Heart right ventricle (tissue), 16 donors: ENCODE data around the gene RBM28. TPM values are rescaled to one million over a fixed set of nuclear protein-coding genes. Genes with fewer than 3 reads are reported as not detected.

ENCODE experiments used
- ATAC-seq, 8 donors: fragments of 200-7000 bp; cut with Tn5 transposase; one replicate each; pipeline ENCODE4 v1.9.1; 2020; ENCODE audit warnings: mild to moderate bottlenecking in 8 of 8, moderate library complexity in 8 of 8, moderate number of reproducible peaks in 1 of 8
- DNase-seq, 2 donors: peaks; one replicate each; pipeline ENCODE4 v3.0.0-alpha.2; 2020
- H3K27ac ChIP-seq, 10 donors: fragments of 200-600 bp; sonication (generic) in 2 of 10; one replicate each; pipeline versions ENCODE4 v1.5.0 to v1.8.0; 2020 to 2022; ENCODE audit warnings: mild to moderate bottlenecking in 3 of 10
- H3K27me3 ChIP-seq, 7 donors: fragments of 200-600 bp; one replicate each; pipeline ENCODE4 v1.8.0; 2021 to 2022; ENCODE audit warnings: mild to moderate bottlenecking in 2 of 7
- H3K36me3 ChIP-seq, 9 donors: fragments of 200-600 bp; sonication (generic) in 1 of 9; one replicate each; pipeline versions ENCODE4 v1.5.0 to v1.8.0; 2020 to 2022; ENCODE audit warnings: mild to moderate bottlenecking in 2 of 9
- H3K4me1 ChIP-seq, 9 donors: fragments of 200-600 bp; sonication (generic) in 1 of 9; one replicate each; pipeline versions ENCODE4 v1.5.0 to v1.8.0; 2020 to 2022; ENCODE audit warnings: mild to moderate bottlenecking in 4 of 9
- H3K4me3 ChIP-seq, 10 donors: fragments of 200-600 bp; sonication (generic) in 2 of 10; one replicate each; pipeline versions ENCODE4 v1.5.0 to v1.8.0; 2020 to 2022; ENCODE audit warnings: mild to moderate bottlenecking in 7 of 10, moderate library complexity in 2 of 10
- H3K9me3 ChIP-seq, 11 donors: fragments of 200-600 bp in 10 of 11; sonication (generic) in 2 of 11; one replicate each; pipeline versions ENCODE4 v1.5.0 to v1.8.0; 2013 to 2022; ENCODE audit warnings: mild to moderate bottlenecking in 2 of 11, control low read depth in 1 of 11, moderate library complexity in 1 of 11
- WGBS, 2 donors: extraction: QIAGEN DNeasy Blood & Tissue Kit; methylation state at CpG; one replicate each; pipeline ENCODE4 v1.1.7; 2013; ENCODE audit warnings: inconsistent platforms in 1 of 2; 5-methylcytosine and 5-hydroxymethylcytosine counted together
- intact Hi-C, 10 donors: fragments of 100-400 bp; cut with DNase I; formaldehyde crosslinking; loops; one replicate each; pipeline versions ENCODE4 v1.11.1 to v1.14.2; 2022
- polyA plus RNA-seq, 2 donors: library from polyadenylated mRNA; stranded (reverse); fragments of 200-250 nt; gene quantifications; one replicate each; pipeline ENCODE4 v1.2.3, GENCODE V29; 2013
- total RNA-seq, 10 donors: library from RNA; stranded (reverse); fragmentation: NEBNext Ultra II Directional in 3 of 10; extraction: Animal tissue kit (Norgen Biotek cat#: 25700) in 3 of 10; gene quantifications; one replicate each; pipeline versions ENCODE4 v1.2.1 to v1.2.4, GENCODE V29; 2021 to 2023
- TF ChIP-seq, protein P1 (sequence below), 9 donors: fragments of 200-600 bp; sonication (generic) in 2 of 9; IDR thresholded peaks; one replicate each; pipeline versions ENCODE4 v1.5.0 to v1.8.0; 2021 to 2022; ENCODE audit warnings: antibody characterized with exemption in 9 of 9, mild to moderate bottlenecking in 5 of 9, moderate library complexity in 1 of 9
- donor health status: Arrhythmogenic right ventricular cardiomyopathy.
- donor health status: ischemic (EF 13 %, LVEDD 7.1; RV severe dilation, severe dysfunction).
- donor health status: healthy with polysubstance abuse.
- donor health status: DM: no; HTN: yes; CAD: no.
- donor health status: DM: no; HTN: no; CAD: no.
- donor health status: ischemic (EF 25% LVEDD 6.9; RV normal size, moderate dysfunction).
- donor health status: ischemic (EF 25% LVEDD 5.7; RV mildly dilated, moderate dysfunction).
- donor health status: healthy.
- donor health status: DM: yes; HTN: yes; CAD: no.
- donor health status: Ischemic cardiomyopathy.
- donor health status: ischemic (EF 35%, LVEDD 5.7; RV mildly dilated, moderate dysfunction).
- donor health status: nonischemic (EF 11% LVEDD 7.7; RV severe dilation, severe dysfunction).
- donor health status: DM: yes; HTN: yes; CAD: no.
- donor health status: PGD.
- donor health status: ischemic (EF 29% LVEDD 5.4; RV normal size, mild dysfunction).
- donor health status: nonischemic (EF 23%, LVEDD 6.1; RV moderate dilation, normal function).

The RBM28 gene
- total and polyA plus RNA-seq, 12 donors: 16.6 to 96.9 (median 28.3) TPM

DNA sequence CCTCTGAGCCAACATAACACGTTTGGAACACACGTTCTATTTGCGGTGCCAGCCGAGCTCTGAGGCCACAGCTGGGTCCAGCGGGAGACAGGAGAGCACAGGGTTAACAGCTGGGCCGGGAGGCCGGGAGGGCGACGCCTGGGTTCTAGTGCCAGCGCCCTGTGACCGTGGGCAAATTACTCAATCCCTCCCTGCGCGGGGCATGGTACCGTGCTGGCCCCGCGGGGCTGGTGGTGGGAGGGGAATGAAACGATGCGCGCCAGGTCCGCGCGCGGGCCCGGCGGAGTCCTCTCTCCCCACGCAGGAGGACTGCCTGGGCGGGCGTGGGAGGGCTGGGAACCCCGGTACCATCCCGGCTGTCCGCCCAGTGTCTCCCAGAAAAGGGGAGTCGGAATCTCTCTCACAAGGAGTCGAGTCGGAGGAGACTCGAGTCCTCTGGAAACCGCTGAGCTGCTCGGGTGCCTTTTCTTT is 72.2 kb downstream of the RBM28 start:
- Histone ChIP-seq H3K36me3 (no peaks in the 10 kb centered on the region), H3K9me3 (no peaks in the 10 kb centered on the region), H3K4me3 (peak overlapping the region in 9 of 10 donors; percentile 24 to 55 (median 44)), H3K27ac (no peak overlapping the region), H3K27me3 (peaks cover 5 to 57% (median 52%) of the 10 kb centered on the region in 7 donors), H3K4me1 (peaks cover 5 to 30% (median 25%) of the 10 kb centered on the region in 9 donors)
- peak in 7 of 8 donors; percentile 9 to 42 (median 26) for ATAC-seq
- TF ChIP-seq, protein P1, sequence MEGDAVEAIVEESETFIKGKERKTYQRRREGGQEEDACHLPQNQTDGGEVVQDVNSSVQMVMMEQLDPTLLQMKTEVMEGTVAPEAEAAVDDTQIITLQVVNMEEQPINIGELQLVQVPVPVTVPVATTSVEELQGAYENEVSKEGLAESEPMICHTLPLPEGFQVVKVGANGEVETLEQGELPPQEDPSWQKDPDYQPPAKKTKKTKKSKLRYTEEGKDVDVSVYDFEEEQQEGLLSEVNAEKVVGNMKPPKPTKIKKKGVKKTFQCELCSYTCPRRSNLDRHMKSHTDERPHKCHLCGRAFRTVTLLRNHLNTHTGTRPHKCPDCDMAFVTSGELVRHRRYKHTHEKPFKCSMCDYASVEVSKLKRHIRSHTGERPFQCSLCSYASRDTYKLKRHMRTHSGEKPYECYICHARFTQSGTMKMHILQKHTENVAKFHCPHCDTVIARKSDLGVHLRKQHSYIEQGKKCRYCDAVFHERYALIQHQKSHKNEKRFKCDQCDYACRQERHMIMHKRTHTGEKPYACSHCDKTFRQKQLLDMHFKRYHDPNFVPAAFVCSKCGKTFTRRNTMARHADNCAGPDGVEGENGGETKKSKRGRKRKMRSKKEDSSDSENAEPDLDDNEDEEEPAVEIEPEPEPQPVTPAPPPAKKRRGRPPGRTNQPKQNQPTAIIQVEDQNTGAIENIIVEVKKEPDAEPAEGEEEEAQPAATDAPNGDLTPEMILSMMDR (IDR thresholded peaks at IDR 0.05): no peak
- 2% methylated on average over 37 of the region's 37 CpGs for WGBS, 2 donors
- intact Hi-C loops: no loop called here
- no peak for DNase-seq

DNA sequence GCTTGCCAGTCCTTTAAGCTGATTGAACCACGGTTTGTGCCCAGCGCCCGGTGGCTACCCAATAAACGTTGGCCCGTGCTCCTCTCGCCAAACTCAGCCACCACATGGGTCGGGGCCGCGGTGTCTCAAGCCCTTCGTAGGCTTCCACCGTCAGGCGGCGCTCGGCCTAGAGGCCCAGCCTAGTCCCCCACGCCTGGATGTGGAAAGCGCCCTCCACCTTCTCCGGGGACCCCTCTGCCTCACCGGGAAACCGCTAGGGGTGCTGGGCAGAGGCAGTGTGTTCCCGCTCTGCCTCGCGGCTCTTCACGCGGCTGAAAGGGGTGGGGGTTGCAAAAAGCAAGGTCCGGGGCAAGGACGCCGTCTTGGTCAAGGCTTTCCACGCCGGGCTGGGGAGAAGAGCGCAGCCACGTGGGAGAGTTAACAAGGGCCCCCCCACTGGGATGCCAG is 72.9 kb downstream of the RBM28 start:
- intact Hi-C loops: no loop called here
- TF ChIP-seq, protein P1 (IDR thresholded peaks at IDR 0.05): peak in 3 of 9 donors; percentile 13 to 21 (median 16)
- DNase-seq (peak in 1 of 2 donors; percentile 20), ATAC-seq (peak in 6 of 8 donors; percentile 26 to 46 (median 36))
- H3K27ac ChIP-seq: no peak overlapping the region
- H3K4me1 ChIP-seq: peaks cover 5 to 32% (median 26%) of the 10 kb centered on the region in 9 donors
- H3K4me3 ChIP-seq: peak overlapping the region in 8 of 10 donors; percentile 28 to 55 (median 45)
- peaks cover 5 to 62% (median 52%) of the 10 kb centered on the region in 7 donors for H3K27me3 ChIP-seq
- WGBS, 2 donors: 10 to 11% methylated on average over 31 of the region's 31 CpGs
- no peaks in the 10 kb centered on the region for H3K9me3 ChIP-seq
- no peaks in the 10 kb centered on the region for H3K36me3 ChIP-seq

DNA sequence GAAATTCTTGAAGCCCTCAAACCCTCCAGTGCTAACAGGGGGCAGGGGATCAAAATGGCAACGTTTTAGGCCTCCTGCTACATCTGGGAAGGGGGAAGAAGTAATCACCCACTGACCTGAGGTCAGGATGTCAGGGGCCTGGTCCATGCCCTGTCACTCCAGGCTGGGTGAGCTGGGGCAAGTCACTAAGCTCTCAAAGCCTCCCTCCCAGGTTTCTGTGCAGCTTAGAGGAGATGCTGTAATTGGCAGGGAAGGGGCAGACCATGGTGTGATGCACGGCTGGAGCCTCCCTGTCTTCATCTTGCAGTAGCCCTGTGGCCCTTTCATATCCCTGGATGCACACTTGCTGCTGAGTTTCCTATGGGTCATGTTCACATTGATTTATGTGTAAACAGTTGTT is 75.5 kb downstream of the RBM28 start:
- ATAC-seq (no peak), DNase-seq (no peak)
- Histone ChIP-seq H3K4me1 (peaks cover 5 to 32% (median 26%) of the 10 kb centered on the region in 9 donors), H3K9me3 (no peaks in the 10 kb centered on the region), H3K4me3 (no peak overlapping the region), H3K27me3 (peaks cover 5 to 72% (median 55%) of the 10 kb centered on the region in 7 donors), H3K36me3 (no peaks in the 10 kb centered on the region), H3K27ac (no peak overlapping the region)
- TF ChIP-seq, protein P1 (IDR thresholded peaks at IDR 0.05): no peak
- WGBS, 2 donors: 38 to 58% methylated on average over 2 of the region's 2 CpGs
- intact Hi-C loops: no loop called here

DNA sequence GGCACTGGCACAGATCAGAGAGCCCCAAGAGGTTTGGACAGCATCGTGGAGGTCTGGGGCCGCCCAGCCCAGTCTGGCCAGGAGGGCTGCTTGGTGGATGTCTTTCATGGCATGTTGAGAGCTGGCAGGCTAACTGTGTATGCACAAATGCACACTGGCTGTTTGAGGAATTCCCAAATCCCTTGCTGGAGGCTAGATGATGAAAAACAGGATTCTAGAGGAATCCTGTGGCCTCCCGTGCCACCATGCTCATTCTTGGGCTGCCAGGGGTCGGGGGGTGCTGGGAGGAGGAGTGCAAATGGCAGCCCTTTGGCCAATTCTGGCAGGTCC is 76.1 kb downstream of the RBM28 start:
- Histone ChIP-seq H3K27me3 (peaks cover 5 to 71% (median 54%) of the 10 kb centered on the region in 7 donors), H3K4me3 (peak overlapping the region in 1 of 10 donors; percentile 16)

More for the DNA sequence above, 76.1 kb downstream of the RBM28 start:
- Histone ChIP-seq H3K27ac (no peak overlapping the region), H3K36me3 (no peaks in the 10 kb centered on the region), H3K4me1 (peaks cover 5 to 32% (median 26%) of the 10 kb centered on the region in 9 donors), H3K9me3 (no peaks in the 10 kb centered on the region)
- TF ChIP-seq, protein P1 (IDR thresholded peaks at IDR 0.05): no peak
- DNase-seq (no peak), ATAC-seq (peak in 3 of 8 donors; percentile 11 to 22 (median 18))
- intact Hi-C loops: no loop called here
- 47 to 50% methylated on average over 4 of the region's 4 CpGs for WGBS, 2 donors
